ENCODE data around the gene TNFRSF9. TPM values are rescaled to one million over a fixed set of nuclear protein-coding genes. Genes with fewer than 3 reads are reported as not detected.

The TNFRSF9 gene
- total and polyA plus RNA-seq, 12 donors = 0.03 to 0.83 (median 0.13) TPM; not detected in 4

DNA sequence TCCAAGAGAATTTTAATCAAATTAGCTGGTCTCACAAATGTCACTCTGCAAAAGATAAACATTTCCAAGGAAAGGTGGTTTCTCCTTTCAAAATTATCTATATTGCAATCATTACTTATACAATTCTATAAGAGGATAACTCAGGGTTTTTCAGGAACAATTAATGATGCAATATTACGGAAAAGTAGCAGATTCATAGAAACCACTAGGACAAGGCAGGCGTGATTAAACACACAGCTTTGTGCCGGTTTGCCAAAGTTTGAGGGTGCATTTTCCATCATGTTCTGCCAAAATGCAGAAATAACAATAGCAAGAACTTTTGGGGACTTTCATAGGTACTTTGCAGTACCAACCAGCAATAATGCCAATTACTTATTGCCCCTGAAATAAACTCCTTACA lies 605 bp downstream of the TNFRSF9 start:
- 70 to 83% (median 77%) methylated on average over 3 of the region's 3 CpGs for whole genome bisulfite sequencing, 4 donors
- Histone ChIP-seq H3K27me3 (peaks cover 24% of the 10 kb centered on the region), H3K27ac (no peak overlapping the region), H3K4me3 (no peak overlapping the region), H3K36me3 (replicated peaks in 1 of 2) (no peaks in the 10 kb centered on the region), H3K9me3 (replicated peaks in 1 of 3) (no peaks in the 10 kb centered on the region), H3K4me1 (replicated peaks in 1 of 2) (peaks cover 4 to 10% of the 10 kb centered on the region in 2 donors)
- intact Hi-C loops (cut with DNase I) = no loop called here
- no peak for DNase-seq
- TF ChIP-seq POLR2A (IDR thresholded peaks at IDR 0.05) = no peak
- TF ChIP-seq, protein P1, sequence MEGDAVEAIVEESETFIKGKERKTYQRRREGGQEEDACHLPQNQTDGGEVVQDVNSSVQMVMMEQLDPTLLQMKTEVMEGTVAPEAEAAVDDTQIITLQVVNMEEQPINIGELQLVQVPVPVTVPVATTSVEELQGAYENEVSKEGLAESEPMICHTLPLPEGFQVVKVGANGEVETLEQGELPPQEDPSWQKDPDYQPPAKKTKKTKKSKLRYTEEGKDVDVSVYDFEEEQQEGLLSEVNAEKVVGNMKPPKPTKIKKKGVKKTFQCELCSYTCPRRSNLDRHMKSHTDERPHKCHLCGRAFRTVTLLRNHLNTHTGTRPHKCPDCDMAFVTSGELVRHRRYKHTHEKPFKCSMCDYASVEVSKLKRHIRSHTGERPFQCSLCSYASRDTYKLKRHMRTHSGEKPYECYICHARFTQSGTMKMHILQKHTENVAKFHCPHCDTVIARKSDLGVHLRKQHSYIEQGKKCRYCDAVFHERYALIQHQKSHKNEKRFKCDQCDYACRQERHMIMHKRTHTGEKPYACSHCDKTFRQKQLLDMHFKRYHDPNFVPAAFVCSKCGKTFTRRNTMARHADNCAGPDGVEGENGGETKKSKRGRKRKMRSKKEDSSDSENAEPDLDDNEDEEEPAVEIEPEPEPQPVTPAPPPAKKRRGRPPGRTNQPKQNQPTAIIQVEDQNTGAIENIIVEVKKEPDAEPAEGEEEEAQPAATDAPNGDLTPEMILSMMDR (IDR thresholded peaks at IDR 0.05) = no peak

DNA sequence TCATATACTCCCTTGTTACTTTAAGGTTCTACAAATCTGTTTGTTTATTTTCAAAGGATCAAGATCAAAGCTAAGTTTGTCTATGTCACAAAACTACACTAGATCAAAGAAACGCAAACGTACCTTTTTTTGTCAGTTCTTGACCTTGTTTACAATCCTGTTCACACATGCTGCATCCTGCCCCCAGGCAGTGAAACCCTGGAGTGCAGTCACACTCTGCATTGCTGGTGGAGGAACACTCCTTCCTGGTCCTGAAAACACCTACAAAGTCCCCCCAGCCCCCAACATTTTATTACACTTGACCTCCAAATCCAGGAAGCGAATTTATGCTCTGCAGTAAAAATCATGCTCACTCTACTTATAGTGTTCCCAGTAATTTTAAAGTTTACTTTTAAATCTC lies 2.6 kb downstream of the TNFRSF9 start:
- H3K27me3 ChIP-seq = peaks cover 24% of the 10 kb centered on the region

DNA sequence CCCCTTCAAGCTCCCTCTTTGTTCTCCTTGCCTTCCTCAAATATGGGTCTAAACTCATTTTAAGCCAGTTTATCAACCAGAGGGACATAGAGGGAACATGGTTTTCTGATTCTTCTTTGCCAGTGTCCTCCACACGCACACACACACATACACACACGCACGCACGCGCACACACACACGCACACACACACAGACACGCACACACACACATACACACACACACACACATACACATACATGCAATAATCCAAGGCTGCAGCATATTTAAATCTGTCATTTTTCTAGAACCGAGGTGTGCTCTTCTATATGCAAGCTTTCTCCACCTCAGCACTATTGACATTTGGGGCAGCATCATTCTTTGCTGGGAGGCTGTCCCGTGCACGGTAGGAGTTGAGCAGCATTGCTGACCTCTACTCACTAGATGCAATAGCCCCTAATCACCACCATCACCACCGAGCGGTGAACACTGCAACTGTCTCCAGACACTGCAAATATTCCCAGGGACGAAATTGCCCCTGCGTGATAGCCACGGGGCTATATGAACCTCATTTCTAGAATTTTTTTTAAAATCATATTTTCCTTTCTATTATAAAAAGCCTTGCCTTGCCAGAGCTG lies 8.0 kb downstream of the TNFRSF9 start:
- no peaks in the 10 kb centered on the region for H3K9me3 ChIP-seq (replicated peaks in 1 of 3)
- WGBS, 4 donors = 71 to 76% (median 72%) methylated on average over 13 to 15 of the region's 15 CpGs
- intact Hi-C loops (cut with DNase I) = no loop called here
- peaks cover 15% of the 10 kb centered on the region for H3K27me3 ChIP-seq
- DNase-seq = no peak
- TF ChIP-seq POLR2A (IDR thresholded peaks at IDR 0.05) = no peak
- TF ChIP-seq, protein P1 (IDR thresholded peaks at IDR 0.05) = no peak
- H3K4me1 ChIP-seq (replicated peaks in 1 of 2) = no peaks in the 10 kb centered on the region
- H3K4me3 ChIP-seq = no peak overlapping the region
- H3K36me3 ChIP-seq (replicated peaks in 1 of 2) = no peaks in the 10 kb centered on the region
- H3K27ac ChIP-seq = no peak overlapping the region

More for the DNA sequence above, 2.6 kb downstream of the TNFRSF9 start:
- Histone ChIP-seq H3K4me1 (replicated peaks in 1 of 2) (peaks cover 4 to 10% of the 10 kb centered on the region in 2 donors), H3K27ac (no peak overlapping the region), H3K9me3 (replicated peaks in 1 of 3) (no peaks in the 10 kb centered on the region), H3K36me3 (replicated peaks in 1 of 2) (no peaks in the 10 kb centered on the region), H3K4me3 (no peak overlapping the region)
- intact Hi-C loops (cut with DNase I) = no loop called here
- WGBS, 4 donors = 37 to 47% (median 43%) methylated on average over 3 of the region's 3 CpGs
- DNase-seq = no peak
- TF ChIP-seq POLR2A (IDR thresholded peaks at IDR 0.05) = no peak
- TF ChIP-seq, protein P1 (IDR thresholded peaks at IDR 0.05) = no peak

DNA sequence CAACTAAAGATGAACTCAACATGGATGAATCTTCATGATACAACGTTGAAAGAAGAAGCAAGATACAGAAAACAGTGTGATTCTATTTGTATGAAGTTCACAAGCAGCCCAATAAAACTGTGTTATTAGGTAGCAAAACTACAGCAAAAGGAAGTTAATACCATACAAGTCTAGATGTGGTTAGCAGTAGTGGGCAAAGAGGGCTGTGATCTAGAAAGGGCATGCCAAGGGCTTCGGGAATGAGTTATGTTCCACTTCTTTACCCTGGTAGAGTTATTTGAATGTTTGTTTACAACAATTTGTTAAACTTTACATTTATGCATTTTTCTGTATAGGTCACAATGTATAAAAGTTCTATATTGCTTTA lies 9.2 kb downstream of the TNFRSF9 start:
- H3K4me1 ChIP-seq (replicated peaks in 1 of 2) = no peaks in the 10 kb centered on the region
- H3K4me3 ChIP-seq = no peak overlapping the region
- H3K27ac ChIP-seq = no peak overlapping the region
- no peak for TF ChIP-seq POLR2A (IDR thresholded peaks at IDR 0.05)
- TF ChIP-seq, protein P1 (IDR thresholded peaks at IDR 0.05) = no peak
- H3K36me3 ChIP-seq (replicated peaks in 1 of 2) = no peaks in the 10 kb centered on the region
- intact Hi-C loops (cut with DNase I) = no loop called here
- peaks cover 15% of the 10 kb centered on the region for H3K27me3 ChIP-seq
- no peak for DNase-seq
- 45 to 65% (median 57%) methylated on average over 2 of the region's 2 CpGs for WGBS, 4 donors
- no peaks in the 10 kb centered on the region for H3K9me3 ChIP-seq (replicated peaks in 1 of 3)
